GM19324 (cell line): ENCODE measurements around the gene MICU1.
"Not testable (repeated sequence)": the region's sequence is repeated elsewhere in the genome, so short reads cannot be mapped to it uniquely, and the experiment has no call there.

ENCODE experiments used
- ATAC-seq: cut with Tn5 transposase; IDR thresholded peaks from one replicate; pipeline ENCODE4 v1.9.1; 2021; ENCODE audit warnings: mild to moderate bottlenecking, moderate library complexity; ENCODE audit not compliant: unreplicated experiment, low FRiP score

Gene MICU1

DNA sequence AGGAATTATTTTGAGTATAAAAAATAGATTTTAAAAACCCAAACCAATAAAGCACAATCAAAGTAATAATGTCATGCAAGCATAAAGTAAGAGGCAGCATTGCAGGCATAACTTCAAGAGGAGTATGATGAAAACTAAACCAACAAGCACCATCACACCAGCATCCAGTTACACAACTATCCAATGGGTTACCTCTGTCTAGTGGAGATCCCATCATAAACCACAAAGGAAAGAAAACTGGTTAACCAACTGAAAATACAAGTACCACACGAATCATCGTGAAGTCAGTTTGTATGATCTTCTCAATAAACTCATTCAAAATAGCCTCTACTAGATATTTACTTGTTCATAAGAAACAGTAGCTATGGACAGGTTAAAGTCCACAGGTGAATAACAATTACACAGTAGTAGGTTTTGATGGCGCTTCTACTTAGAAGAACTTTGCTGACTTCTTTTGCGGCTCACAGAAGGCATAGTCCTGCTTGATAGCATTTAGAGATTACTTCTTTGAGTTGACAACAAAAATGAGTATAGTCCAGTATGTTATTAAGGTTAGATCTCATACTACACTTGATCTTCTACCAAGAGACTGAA is 116.6 kb downstream of the MICU1 start:
- no peak for ATAC-seq

DNA sequence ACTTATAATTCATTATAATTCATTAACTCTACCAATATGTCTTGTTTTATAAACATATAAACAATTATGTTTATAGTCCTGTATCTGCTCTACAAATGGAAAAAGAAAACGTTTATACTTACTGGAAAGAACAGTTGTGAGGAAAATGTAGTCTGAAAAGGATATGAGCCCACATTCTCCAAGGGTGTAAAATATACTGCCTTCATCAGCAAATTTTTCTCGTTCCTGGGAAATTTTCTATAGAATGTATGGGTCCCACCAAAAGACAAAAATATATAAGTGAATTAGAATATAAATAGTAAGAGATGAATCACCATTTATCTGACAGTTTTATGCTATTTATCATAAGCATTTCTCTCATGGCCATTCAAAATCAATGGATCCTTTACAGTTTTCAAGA is 117.8 kb downstream of the MICU1 start:
- ATAC-seq = no peak

GRCh38 chr10:72506474-72506873 is 119.4 kb downstream of the MICU1 start:
- no peak for ATAC-seq

DNA sequence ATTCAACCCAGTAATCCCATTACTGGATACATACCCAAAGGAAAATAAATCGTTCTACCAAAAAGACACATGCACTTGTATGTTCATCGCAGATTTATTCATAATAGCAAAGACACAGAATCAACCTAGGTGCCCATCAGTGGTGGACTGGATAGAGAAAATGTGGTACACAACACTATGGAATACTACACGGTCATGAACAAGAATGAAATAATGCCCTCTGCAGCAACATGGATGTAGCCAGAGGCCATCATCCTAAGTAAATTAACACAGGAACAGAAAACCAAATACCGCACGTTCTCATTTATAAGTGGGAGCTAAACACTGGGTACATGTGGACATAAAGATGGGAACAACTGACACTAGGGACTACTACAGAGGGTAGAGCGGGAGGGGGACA is 120.4 kb downstream of the MICU1 start:
- ATAC-seq = no peak

- no peak for ATAC-seq
These were observed 122.0 kb downstream of the MICU1 start for GRCh38 chr10:72503694-72504438.

DNA sequence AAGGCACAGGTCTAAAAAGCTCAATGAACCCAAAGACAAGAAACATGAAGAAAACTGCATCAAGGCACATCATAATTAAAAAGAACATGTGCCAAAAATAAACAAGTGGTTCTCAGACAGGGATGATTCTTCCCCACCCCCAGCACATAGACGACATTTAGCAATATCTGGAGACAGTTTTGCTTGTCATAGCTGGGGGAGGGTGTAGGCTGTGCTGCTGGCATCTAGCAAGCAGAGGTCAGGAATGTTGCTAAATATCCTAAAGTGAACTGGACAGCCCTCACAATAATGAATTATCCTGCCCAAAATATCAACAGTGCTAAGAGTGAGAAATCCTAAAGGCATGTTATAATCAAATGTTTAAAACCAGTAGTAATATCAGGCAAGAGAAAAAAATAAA is 122.6 kb downstream of the MICU1 start:
- ATAC-seq = no peak

- ATAC-seq = no peak
These were observed 123.3 kb downstream of the MICU1 start for GRCh38 chr10:72502581-72502980.

GRCh38 chr10:72499701-72500100 is 126.2 kb downstream of the MICU1 start:
- ATAC-seq = no peak

DNA sequence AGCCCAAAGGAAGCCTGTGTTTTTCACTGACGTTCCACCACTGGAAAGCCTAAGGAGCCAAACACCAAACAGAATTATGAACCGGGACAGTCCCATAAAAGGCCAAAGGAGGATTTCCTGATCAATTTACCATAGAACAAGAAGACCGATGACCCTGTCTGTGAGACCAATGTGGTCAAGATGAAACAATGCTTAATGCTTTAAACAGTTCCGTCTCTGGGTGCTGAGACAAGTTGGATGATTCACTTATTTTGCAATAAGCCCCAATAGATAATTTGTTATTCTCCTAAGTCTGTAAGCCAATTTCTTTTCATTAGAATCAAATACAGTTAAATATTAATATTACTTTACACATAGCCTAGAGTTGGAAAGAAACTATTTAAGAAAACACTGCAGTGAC is 134.9 kb downstream of the MICU1 start:
- no peak for ATAC-seq

- ATAC-seq = no peak
These were observed 138.4 kb downstream of the MICU1 start for GRCh38 chr10:72487521-72487920.

DNA sequence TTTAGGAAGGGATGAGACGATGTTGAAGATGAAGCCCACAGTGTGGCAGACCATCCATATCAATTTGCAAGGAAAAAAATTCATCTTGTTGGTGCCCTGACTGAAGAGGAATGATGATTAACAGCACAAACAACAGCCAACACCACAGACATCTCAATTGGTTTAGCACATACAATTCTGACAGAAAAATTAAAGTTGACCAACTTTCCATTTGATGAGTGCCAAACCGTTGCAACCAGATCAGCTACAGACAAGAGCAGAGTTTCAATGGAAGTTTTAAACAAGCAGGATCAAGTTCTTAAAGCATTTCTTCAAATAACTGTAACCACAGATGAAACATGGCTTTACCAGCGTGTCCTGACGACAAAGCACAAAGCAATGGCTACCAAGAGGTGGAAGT is 138.8 kb downstream of the MICU1 start:
- no peak for ATAC-seq

DNA sequence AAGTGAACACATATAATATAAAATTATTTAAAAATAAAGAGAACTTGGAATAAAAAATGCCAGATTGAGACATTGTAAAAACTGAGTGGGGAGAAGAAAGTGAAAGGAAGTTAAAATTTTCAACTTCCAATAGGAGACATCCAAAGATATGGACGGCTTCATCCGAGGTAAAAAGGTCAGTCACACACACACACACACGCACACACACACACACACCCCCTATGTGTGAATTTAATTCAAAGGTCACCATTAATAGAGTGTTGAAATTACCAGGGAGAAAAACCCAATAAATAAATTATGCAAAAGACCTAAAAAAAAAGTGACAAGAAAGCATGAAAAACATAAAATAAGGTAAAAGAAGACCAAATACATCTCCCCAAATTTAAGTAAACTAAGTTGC is 140.2 kb downstream of the MICU1 start:
- no peak for ATAC-seq

DNA sequence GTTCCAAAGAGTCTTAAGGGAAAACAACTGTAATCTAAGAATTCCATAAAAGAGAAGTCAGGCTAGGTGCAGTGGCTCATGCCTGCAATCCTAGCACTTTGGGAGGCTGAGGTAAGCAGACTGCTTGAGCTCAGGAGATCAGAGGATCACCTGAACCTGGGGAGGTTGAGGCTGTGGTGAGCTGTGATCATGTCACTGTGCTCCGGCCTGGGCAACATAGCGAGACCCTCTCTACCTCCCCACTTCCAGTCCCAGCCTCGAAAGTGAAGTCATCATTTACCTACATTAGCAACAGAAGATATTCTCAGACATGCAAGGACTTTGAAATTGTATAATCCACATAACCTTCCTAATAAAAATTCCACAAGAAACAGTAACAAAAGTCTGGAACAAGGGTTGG is 141.4 kb downstream of the MICU1 start:
- no peak for ATAC-seq

DNA sequence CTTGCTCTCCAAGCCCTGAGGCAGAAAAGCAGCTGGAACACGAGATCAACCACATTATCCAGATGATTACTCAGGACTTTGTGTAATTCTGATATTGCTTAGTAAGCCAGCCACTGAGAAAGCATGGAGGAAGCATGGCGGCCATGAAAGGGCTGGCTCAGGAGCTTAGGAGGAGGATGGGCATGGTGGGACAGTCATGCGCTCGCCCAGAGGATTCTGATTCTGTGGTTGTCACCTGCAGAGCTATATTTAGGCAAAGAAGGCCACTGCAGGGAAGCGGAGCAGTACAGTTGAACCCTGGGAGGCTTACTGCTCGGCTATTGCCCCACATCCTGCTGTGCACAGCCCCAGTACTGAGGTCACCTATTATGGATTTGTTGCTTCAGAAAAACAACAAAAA is 142.4 kb downstream of the MICU1 start:
- ATAC-seq = no peak

DNA sequence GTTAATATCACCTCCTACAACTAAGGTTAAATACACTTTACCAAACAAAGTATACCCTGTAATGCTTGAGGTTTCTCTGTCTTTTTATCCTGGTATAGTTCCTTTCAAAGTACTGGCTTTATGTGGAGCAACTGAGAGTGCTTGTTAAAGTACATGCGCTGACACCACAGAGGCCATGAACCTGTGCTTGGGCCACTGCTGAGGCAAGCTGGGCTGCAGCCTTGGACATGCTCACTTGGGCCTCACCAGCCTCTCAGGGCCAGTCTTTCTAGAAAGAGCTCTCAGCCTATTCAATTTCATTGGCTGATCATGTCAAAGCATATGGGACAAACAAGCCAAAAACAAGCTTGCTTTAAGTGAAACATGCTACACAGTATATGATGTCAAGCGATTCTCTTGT is 145.0 kb downstream of the MICU1 start:
- no peak for ATAC-seq

DNA sequence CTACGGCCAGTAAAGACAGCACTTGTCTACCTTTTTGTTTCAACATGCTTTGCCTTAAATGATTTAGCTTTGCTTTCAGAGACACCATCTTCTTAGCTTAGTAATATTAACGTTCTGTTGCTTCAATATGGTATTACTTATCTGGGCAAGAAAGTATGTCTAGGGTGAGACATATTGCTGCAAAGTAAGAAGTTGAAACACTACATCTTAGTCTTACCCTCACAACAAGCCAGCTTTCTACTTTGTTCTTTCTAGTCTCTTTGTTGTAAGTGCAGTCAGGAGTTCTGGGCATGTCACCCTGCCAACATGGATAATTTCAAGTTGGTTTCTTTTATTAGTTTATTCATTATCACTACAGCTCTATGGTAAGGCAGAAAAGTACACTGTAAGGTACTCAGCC is 148.4 kb downstream of the MICU1 start:
- ATAC-seq = no peak

- ATAC-seq = no peak
These were observed 153.6 kb downstream of the MICU1 start for GRCh38 chr10:72472306-72472705.

DNA sequence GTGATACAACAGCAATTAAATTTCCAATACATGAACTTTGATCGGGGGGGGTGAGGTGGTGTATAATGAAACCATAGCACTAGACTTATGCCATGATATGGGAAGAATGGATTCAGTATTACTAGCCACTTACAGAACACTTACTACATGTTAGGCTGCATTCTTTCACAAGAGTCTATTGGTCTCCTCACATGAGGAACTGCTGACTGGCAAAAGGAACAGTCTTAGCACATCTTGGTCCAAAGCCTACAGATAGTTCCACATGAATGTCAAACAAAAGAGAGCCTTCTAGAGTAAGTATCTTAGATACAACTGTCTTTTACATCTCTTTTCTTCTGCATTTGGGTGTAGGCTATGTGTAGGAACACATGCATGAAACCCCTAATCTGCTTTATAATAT is 155.2 kb downstream of the MICU1 start:
- ATAC-seq = no peak

- ATAC-seq = not testable (repeated sequence)
These were observed 158.8 kb downstream of the MICU1 start for GRCh38 chr10:72467064-72467463.

GRCh38 chr10:72466018-72466417 is 159.9 kb downstream of the MICU1 start:
- no peak for ATAC-seq

DNA sequence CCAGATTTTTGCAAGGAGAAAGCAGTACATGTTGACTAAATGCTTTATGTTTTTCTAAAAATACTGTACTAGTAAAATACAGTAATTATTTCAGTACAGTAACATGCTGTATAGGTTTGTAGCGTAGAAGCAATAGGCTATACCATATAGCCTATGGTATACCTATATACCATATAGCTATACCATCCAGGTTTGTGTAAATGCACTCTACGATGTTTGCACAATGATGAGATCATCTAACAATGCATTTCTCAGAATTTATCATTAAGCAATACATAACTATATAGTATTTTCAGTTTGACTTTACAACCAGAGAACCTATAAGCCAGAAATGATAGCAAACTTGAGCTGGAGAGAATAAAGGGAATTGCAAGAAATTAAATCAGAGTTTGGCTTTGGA is 161.4 kb downstream of the MICU1 start:
- no peak for ATAC-seq

GRCh38 chr10:72462261-72462660 is 163.6 kb downstream of the MICU1 start:
- ATAC-seq = no peak
